Placental epithelial cell (primary cell): Measurements from ENCODE around the gene DSTYK. TPM values are rescaled to one million over a fixed set of nuclear protein-coding genes. Genes with fewer than 3 reads are reported as not detected.

Source experiments
- total RNA-seq: library from RNA; depleted of rRNA; stranded (reverse); fragments of >200 nt; gene quantifications from 2 replicates; pipeline ENCODE4 v1.2.3, GENCODE V29; 2012

Gene DSTYK
- total RNA-seq, result 9.8 and 10.4 TPM in 2 replicates

GRCh38 chr1:205211169-205211838, at the start of gene DSTYK:
TSS of gene DSTYK (minus strand) at chr1:205211702. CDS start at chr1:205211535, 167 bp downstream.

GRCh38 chr1:205227584-205228013, 16.1 kb upstream of the DSTYK start, which contains the start of gene TMCC2:
TSS of gene TMCC2 (plus strand) at chr1:205227946. CDS start at chr1:205228565, 619 bp downstream.

GRCh38 chr1:205121660-205122488, 89.6 kb downstream of the DSTYK start, which contains the start of gene RBBP5:
TSS of gene RBBP5 (minus strand) at chr1:205121978. CDS start at chr1:205121873, 105 bp downstream.

Other genes with a start within 250 kb of the DSTYK start
- gene CNTN2, start 168.5 kb downstream of the DSTYK start, total RNA-seq, result under 0.01 TPM in 1 of 2 replicates, not detected in the other
- gene TMEM81, start 127.2 kb downstream of the DSTYK start, total RNA-seq, result 0.65 and 1.6 TPM in 2 replicates
- gene RBBP5, start 89.7 kb downstream of the DSTYK start, total RNA-seq, result 9.0 and 12.4 TPM in 2 replicates
- under 0.01 and 1.1 TPM in 2 replicates for gene TMCC2, start 16.2 kb upstream of the DSTYK start, total RNA-seq
- 6.3 and 18.3 TPM in 2 replicates for gene NUAK2, start 110.0 kb upstream of the DSTYK start, total RNA-seq
- gene KLHDC8A, start 145.2 kb upstream of the DSTYK start, total RNA-seq, result under 0.01 TPM in 1 of 2 replicates, not detected in the other
- gene LEMD1, start 210.4 kb upstream of the DSTYK start, total RNA-seq, result 3.8 and 14.5 TPM in 2 replicates
- gene BLACAT1, start 244.3 kb upstream of the DSTYK start, total RNA-seq, result 2.5 and 9.0 TPM in 2 replicates